ENCODE results near the gene TRIM17. TPM values are rescaled to one million over a fixed set of nuclear protein-coding genes. Genes with fewer than 3 reads are reported as not detected.

TRIM17 gene
- total RNA-seq, 1 experiment from 2014 or later: not detected

- no peak for DNase-seq (ENCODE audit: low spot score)
Observed at GRCh38 chr1:228368801-228369607, 47.7 kb downstream of the TRIM17 start.

DNA sequence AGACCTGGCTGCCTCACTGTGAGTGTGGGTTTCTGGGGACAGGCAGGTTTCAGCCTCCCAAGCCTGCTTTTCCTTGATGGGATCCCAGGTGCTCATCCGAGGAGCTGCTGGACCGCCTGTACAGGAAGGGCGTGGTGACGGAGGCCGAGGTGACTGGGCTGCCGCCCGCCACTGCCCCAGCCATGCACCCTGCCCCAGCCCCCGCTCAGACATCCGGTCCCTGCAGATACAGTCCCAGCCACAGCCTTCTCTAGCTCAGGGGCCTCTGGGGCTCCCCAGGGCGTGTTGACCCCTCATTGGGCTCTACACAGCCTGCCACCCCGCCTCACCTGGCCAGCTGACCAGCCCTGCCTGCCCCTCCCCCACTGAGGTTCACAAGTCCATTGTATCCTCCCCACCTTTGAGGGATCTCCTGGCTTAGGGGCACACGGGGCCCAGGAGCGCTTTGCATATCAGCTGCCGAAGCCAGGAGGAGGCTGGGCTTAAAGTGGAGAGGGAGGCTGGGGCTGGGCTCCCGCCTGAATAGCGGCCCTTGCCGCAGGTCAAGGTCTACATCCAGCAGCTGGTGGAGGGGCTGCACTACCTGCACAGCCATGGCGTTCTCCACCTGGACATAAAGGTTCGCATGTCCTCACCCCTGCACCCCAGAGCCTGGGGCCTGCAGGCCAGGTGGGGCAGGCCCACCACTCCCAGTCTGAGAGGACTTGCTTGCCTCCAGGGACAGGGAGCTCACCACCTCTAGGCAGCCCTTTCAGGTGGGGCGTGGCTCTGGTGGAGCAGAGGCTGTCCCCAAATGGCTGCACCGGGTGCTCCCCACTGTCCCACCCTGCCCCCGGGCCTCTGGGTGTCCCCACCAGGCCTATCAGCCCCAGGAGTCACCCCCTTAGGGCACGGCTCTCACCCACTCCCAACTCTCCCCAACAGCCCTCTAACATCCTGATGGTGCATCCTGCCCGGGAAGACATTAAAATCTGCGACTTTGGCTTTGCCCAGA, 48.6 kb downstream of the TRIM17 start:
- no peak for DNase-seq (ENCODE audit: low spot score)

DNA sequence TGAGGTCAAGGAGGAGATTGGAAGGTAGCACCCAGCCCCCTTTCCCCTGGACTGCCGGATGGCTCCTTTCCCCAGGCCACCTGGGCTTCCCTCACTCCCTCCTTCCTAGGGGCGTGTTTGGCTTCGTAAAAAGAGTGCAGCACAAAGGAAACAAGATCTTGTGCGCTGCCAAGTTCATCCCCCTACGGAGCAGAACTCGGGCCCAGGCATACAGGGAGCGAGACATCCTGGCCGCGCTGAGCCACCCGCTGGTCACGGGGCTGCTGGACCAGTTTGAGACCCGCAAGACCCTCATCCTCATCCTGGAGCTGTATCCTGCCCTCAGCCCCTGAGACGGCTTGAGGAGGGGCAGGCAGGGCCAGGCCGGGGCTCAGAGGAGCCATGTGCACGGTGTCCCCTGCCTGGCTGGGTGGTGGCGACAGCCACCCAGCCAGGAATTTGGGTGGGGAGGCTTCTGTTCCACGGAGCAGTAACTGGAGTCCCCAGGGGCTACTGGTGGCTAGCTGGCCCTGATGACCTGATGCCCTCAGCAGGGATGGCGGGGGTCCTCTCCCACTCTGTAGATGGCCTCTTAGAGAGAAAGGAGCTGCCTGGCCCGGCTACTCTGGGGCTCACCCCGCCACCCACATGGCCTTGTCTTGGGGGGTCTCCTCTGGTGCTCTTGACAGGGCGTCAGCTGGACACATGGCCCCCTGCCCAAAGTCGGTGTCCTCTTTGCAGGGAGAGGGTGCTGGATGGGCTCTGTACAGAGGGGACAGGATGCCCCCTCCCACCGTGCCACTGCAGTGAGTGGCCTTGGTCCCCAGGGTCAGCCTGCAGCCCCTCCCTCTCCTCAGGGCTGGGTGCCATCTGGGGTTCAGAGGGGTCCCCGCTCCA, 49.6 kb downstream of the TRIM17 start:
- DNase-seq (ENCODE audit: low spot score): no peak

DNA sequence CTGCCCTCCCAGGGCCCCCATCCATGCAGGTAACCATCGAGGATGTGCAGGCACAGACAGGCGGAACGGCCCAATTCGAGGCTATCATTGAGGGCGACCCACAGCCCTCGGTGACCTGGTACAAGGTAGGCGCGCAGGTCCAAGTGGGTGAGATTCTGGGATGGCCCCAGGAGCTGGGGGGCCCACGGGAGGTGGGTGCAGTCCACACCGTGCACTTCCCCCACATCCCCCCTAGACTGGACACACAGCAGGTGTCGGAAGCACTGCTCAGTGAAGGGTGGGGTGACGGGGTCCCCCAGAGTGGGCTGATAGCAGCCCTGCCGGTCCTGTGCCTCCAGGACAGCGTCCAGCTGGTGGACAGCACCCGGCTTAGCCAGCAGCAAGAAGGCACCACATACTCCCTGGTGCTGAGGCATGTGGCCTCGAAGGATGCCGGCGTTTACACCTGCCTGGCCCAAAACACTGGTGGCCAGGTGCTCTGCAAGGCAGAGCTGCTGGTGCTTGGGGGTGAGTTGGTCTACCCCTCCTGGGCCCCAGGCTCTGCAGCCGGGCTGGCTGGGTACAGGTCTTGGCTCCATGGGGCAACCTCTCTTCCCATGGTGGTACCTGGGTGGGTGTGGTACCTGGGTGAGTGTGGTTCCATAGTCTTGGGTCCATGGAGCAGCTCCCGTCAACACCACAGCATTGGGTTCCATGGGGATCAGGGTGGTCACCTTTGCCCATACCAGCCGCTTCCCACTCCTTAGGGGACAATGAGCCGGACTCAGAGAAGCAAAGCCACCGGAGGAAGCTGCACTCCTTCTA, 50.4 kb downstream of the TRIM17 start:
- no peak for DNase-seq (ENCODE audit: low spot score)

GRCh38 chr1:228365271-228366061, 51.2 kb downstream of the TRIM17 start:
- no peak for DNase-seq (ENCODE audit: low spot score)

- DNase-seq (ENCODE audit: low spot score): no peak
Observed at GRCh38 chr1:228364706-228365213, 51.9 kb downstream of the TRIM17 start.

- no peak for DNase-seq (ENCODE audit: low spot score)
Observed at GRCh38 chr1:228364068-228364705, 52.5 kb downstream of the TRIM17 start.

DNA sequence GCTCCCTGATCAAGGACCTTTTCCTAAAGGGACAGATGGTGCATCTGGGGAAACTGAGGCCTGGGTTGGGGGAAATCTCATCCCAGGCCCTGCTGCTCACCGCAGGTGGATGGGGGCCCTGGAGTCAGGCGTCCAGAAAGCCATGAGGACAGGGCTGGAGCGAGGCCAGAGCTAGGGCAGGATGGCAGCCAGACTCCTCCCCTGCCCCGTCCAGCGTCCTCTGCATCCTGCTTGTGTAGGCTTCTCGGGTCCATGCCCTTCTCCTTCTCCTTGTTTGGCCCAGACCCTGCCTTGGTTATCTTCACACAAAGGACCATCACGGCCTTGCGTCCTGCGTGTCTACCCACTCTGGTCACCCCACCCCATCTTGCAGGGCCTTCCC, 53.0 kb downstream of the TRIM17 start:
- DNase-seq (ENCODE audit: low spot score): no peak

DNA sequence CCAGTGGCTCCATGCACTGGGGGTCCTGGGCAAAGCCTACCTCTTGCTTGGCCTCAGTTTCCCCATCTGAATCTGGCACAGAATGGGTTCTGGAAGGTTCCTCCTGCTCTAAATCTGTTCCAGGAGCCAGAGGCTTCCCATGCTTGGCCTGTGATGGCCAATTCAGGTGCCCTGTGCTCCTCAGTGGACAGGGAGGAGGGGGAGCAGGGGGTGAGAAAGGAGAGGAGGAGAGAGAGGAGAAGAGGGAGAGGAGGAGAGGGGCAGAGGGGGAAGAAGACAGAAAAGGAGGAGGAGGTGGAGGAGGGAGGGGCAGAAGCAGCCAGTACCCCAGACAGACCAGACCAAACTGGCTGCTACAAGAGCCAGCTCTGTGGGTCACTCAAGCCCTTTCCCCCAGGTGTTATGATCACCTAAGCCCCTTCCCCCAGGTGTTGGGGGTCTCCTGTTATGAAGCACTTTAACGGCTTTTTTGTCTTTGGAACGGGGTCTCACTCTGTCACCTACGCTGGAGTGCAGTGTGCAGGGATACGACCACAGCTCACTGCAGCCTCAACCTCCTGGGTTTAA, 53.7 kb downstream of the TRIM17 start:
- DNase-seq (ENCODE audit: low spot score): no peak

DNA sequence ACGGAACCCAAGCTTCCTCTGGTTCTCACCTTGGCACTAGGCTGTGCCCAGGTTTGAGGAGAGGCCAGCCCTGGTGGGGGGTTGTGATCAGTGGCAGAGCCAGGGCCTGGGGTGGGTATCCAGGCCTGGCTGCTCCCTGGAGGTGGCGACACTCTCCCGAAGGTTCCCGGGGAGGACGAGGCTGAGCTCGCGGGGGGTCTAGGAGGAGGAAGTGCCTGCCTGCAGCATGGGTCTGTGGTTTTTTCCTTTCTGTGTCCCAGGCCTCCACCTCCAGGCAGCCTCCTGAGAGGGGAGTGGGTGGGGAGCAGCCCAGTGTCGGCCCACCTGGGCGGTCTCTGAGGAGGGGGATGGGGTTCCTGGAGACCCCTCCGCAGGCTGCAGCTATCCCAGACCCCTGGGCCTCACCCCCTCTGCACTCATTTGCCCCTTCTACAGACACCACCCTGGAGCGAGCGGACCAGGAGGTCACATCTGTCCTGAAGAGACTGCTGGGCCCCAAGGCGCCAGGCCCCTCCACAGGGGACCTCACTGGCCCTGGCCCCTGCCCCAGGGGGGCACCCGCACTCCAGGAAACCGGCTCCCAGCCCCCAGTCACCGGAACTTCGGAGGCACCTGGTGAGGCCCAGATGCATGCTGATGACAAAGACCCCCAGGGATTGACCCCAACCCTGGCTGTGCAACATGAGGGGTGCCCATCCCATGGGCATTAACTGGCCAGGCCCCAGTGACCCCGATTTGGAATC, 54.3 kb downstream of the TRIM17 start:
- DNase-seq (ENCODE audit: low spot score): no peak

GRCh38 chr1:228361314-228362140, 55.1 kb downstream of the TRIM17 start:
- DNase-seq (ENCODE audit: low spot score): no peak

DNA sequence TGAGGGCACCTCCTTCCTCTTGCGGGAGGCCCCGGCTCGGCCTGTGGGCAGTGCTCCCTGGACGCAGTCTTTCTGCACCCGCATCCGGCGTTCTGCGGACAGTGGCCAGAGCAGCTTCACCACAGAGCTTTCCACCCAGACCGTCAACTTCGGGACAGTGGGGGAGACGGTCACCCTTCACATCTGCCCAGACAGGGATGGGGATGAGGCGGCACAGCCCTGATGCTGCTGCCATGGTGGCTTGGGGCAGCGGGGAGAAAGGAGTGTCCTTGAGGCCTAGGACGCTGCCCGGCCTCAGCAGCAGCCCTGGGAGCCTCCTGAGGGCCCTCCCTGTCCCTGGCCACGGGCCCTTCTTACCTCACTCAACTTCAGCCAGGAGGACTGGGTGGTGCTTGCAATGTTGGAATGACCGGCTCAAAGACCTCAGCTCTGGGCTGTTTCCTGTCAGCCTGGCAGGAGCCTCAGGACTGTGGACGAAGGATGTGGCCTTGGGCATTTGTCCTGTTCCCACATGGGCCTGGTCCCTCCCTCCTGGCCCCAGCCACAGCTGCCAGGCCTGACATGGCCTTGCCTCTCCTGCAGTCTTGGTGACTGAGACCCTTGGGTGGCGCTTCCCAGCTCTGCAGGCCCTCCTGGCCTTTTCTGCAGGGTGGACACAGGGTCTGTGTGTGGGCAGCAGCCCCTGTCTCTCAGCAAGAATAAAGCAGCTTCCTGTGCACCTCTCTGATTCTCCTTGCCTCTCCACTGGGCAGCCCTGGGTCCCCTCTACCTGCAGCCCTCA, 55.9 kb downstream of the TRIM17 start:
- DNase-seq (ENCODE audit: low spot score): no peak

DNA sequence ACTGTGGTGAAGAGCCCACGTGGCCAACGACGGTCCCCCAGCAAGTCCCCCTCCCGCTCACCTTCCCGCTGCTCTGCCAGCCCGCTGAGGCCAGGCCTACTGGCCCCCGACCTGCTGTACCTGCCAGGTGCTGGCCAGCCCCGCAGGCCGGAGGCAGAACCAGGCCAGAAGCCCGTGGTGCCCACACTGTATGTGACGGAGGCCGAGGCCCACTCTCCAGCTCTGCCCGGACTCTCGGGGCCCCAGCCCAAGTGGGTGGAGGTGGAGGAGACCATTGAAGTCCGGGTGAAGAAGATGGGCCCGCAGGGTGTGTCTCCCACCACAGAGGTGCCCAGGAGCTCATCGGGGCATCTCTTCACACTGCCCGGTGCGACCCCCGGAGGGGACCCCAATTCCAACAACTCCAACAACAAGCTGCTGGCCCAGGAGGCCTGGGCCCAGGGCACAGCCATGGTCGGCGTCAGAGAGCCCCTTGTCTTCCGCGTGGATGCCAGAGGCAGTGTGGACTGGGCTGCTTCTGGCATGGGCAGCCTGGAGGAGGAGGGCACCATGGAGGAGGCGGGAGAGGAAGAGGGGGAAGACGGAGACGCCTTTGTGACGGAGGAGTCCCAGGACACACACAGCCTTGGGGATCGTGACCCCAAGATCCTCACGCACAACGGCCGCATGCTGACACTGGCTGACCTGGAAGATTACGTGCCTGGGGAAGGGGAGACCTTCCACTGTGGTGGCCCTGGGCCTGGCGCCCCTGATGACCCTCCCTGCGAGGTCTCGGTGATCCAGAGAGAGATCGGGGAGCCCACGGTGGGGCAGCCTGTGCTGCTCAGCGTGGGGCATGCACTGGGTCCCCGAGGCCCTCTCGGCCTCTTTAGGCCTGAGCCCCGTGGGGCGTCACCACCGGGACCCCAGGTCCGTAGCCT, 56.8 kb downstream of the TRIM17 start:
- no peak for DNase-seq (ENCODE audit: low spot score)

- DNase-seq (ENCODE audit: low spot score): no peak
Observed at GRCh38 chr1:228358764-228359612, 57.7 kb downstream of the TRIM17 start.

Data from HT-29 (cell line).